HUES48 (cell line): ENCODE data around the gene P2RY8.
"Not testable (repeated sequence)": the region's sequence is repeated elsewhere in the genome, so short reads cannot be mapped to it uniquely, and the experiment has no call there.

Experiments used
- H3K27ac ChIP-seq: one replicate; pipeline ENCODE4 v1.7.0; 2013; ENCODE audit warnings: low read depth, low read length, inconsistent platforms
- H3K27me3 ChIP-seq: 2 replicates; pipeline ENCODE4 v1.6.1; 2013; ENCODE audit warnings: mild to moderate bottlenecking, low read length; ENCODE audit not compliant: control insufficient read depth, insufficient read depth
- H3K36me3 ChIP-seq: 2 replicates; pipeline ENCODE4 v1.6.1; 2013; ENCODE audit warnings: low read length; ENCODE audit not compliant: control insufficient read depth, insufficient read depth
- H3K4me1 ChIP-seq: 2 replicates; pipeline ENCODE4 v1.6.1; 2013; ENCODE audit warnings: mild to moderate bottlenecking, low read length; ENCODE audit not compliant: control insufficient read depth, insufficient read depth
- H3K4me3 ChIP-seq: 2 replicates; pipeline ENCODE4 v1.5.1; 2013; ENCODE audit warnings: mild to moderate bottlenecking, low read depth, low read length
- H3K9ac ChIP-seq: 2 replicates; pipeline ENCODE4 v1.6.1; 2013; ENCODE audit warnings: mild to moderate bottlenecking, low read depth, low read length, moderate library complexity
- H3K9me3 ChIP-seq: 2 replicates; pipeline ENCODE4 v1.6.1; 2013; ENCODE audit warnings: low read length; ENCODE audit not compliant: control insufficient read depth, insufficient read depth

The P2RY8 gene, protein sequence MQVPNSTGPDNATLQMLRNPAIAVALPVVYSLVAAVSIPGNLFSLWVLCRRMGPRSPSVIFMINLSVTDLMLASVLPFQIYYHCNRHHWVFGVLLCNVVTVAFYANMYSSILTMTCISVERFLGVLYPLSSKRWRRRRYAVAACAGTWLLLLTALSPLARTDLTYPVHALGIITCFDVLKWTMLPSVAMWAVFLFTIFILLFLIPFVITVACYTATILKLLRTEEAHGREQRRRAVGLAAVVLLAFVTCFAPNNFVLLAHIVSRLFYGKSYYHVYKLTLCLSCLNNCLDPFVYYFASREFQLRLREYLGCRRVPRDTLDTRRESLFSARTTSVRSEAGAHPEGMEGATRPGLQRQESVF

DNA sequence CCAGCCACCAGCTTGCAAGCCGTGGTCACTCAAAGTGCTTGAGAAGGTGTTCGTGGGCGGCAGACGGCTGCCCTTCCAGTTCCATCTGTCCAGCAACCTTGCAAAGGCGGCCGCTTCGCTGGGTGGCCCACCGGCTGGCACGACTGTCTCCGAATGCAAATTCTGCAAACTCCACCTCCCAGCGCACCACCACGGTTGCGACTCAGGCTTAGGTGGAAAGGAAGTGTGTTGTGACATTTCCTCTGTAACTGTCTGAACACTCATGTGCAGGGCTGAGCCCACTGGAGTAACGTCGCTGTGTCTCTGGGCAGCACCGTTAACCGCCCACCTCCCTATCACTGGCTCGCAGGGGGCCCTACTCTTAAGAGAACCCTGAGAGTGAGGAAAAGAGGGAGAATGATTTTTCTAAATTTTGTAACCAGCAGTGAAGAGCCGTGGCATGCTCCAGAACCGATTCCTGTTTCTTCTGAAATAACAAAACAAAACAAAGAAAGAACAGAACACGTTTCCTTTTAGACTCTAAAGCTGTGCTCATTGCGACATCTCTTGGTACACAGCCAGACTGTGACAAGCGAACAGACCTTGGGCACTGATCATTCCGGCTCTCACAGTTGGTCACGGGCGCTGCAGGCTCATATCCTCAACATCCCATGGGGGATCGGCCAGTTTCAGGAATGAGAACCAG, at the start of gene P2RY8:
TSS of gene P2RY8 (minus strand) at position 155 of the 685 bp plus-strand sequence. CDS start 70,627 bp downstream, outside the sequence.
- no peaks in the 10 kb centered on the region for H3K27me3 ChIP-seq
- H3K36me3 ChIP-seq: no peaks in the 10 kb centered on the region
- no peaks in the 10 kb centered on the region for H3K4me1 ChIP-seq
- no peak within 1 kb of the TSS for H3K4me3 ChIP-seq
- no peak within 1 kb of the TSS for H3K9ac ChIP-seq
- H3K9me3 ChIP-seq: no peaks in the 10 kb centered on the region
- H3K27ac ChIP-seq: no peak within 1 kb of the TSS

DNA sequence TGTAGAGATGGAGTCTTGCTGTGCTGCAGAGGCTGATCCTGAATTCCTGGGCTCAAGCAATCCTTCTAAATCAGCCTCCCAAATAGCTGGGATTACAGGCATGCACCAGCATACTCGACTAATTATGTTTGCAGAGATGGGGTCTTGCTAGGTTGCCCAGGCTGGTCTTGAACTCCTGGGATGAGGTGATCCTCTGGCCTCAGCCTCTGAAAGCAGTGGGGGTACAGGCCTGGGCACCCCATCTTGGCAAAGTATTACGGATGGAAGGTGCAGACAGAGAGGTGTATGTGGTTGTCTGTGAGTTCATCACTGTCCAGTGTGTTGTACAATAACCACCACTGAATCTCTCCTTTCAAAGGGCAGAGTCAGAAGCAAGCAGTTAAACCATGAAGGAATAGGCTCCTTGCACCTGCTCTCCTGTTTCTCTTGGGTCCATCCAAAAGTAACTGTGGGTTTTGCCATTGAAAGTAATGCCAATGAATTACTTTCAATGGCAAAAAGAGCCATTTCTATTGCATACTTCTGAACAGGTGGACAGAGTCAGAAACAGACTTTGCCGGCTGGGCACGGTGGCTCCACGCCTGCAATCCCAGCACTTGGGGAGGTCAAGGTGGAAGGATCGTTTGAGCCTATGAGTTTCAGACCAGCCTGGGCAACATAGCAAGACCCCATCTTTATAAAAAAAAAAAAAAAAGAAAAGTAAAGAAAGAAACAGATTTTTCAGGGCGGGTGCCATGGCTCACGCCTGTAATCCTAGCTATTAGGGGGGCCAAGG, 47.4 kb upstream of the P2RY8 start:
- H3K36me3 ChIP-seq: no peaks in the 10 kb centered on the region
- no peak overlapping the region for H3K9ac ChIP-seq
- H3K4me3 ChIP-seq: no peak overlapping the region
- peaks cover 4% of the 10 kb centered on the region for H3K9me3 ChIP-seq
- H3K27me3 ChIP-seq: no peaks in the 10 kb centered on the region
- H3K4me1 ChIP-seq: no peaks in the 10 kb centered on the region
- no peak overlapping the region for H3K27ac ChIP-seq

DNA sequence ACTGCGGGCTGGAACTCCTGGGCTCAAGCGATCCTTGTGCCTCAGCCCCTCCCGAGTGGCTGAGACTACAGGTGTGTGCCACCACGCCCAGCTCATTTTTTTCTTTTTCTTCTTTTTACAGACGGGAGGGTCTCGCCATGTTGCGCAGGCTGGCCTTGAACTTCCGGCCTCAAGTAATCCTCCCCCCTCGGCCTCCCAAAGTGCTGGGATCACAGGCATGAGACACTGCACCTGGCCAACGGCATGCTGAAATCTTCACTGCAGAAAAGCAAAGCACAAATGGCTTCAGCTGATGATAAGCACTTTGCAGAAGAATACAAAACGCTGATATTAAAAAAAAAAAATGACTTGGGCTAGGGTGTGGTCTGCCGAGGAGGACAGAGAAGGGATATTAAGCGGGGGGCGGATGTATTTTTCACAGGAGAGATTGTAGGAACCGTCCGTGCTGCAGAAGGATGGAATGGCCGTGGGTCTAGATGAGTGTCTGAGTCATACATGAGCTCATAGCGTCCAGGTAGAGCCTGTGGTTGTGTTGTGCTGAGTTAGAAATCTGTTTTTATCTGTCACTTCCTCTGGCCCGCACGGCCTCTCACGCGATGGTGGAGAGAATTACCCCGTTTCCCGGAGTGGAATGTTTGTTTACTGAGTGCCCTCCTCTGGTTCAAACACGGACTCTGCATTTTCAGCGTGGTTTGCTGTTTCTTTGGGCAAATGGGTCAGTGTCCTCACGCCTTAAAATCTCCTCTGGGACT, 45.9 kb upstream of the P2RY8 start:
- Histone ChIP-seq H3K4me3 (no peak overlapping the region), H3K36me3 (no peaks in the 10 kb centered on the region), H3K9ac (no peak overlapping the region), H3K9me3 (peaks cover 4% of the 10 kb centered on the region), H3K27me3 (no peaks in the 10 kb centered on the region), H3K27ac (no peak overlapping the region), H3K4me1 (no peaks in the 10 kb centered on the region)

DNA sequence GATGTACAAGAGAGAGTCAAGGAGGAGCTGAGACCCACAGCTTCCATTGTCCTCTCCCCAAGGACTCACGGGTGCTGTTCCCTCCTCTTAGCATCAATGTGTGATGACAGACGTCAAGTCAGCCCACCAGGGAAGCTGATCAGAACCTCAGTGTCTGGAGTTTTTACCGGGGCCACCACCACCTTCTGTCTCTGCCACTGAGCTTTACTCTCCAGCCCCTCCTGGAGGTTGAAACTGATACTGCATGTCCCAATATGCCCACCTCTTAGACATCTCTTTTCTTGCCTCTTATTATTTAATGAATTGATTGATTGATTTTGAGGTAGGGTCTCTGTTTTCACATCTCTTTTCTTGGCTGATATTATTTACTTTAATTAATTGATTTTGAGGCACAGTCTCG, 44.1 kb upstream of the P2RY8 start:
- H3K27me3 ChIP-seq: no peaks in the 10 kb centered on the region
- no peaks in the 10 kb centered on the region for H3K4me1 ChIP-seq
- H3K27ac ChIP-seq: no peak overlapping the region
- H3K4me3 ChIP-seq: no peak overlapping the region
- H3K9me3 ChIP-seq: peaks cover 4% of the 10 kb centered on the region
- no peaks in the 10 kb centered on the region for H3K36me3 ChIP-seq
- H3K9ac ChIP-seq: no peak overlapping the region

DNA sequence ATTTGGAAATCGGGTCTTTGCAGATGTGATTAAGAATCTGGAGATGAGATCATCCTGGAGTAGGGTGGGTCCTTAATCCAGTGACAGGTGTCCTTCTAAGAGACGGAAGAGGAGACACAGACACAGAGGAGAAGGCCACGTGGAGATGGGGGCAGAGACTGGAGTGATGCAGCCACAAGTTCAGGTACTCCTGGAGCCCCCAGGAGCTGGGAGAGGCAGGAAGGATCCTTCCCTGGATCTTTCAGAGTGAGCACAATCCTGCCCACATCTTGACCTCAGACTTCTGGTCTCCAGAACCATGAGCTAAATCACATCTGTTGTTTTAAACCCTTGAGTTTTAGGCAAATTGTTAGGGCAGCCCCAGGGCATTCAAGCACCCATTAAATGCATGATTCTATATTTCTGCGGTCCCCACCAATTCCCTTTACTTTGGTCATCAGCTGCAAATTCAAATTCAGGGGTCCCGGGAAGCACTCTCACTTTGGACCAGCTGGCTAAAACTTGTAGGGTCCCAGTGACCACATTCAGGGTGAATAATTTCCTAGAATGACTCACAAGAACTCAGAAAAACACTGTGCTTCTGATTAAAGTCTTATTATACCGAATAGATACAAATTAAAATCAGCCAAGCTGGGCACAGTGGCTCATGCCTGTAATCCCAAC, 41.7 kb upstream of the P2RY8 start:
- H3K4me3 ChIP-seq: no peak overlapping the region
- peaks cover 4% of the 10 kb centered on the region for H3K9me3 ChIP-seq
- H3K27me3 ChIP-seq: no peaks in the 10 kb centered on the region
- H3K9ac ChIP-seq: no peak overlapping the region
- H3K4me1 ChIP-seq: no peaks in the 10 kb centered on the region
- H3K36me3 ChIP-seq: no peaks in the 10 kb centered on the region
- H3K27ac ChIP-seq: no peak overlapping the region

DNA sequence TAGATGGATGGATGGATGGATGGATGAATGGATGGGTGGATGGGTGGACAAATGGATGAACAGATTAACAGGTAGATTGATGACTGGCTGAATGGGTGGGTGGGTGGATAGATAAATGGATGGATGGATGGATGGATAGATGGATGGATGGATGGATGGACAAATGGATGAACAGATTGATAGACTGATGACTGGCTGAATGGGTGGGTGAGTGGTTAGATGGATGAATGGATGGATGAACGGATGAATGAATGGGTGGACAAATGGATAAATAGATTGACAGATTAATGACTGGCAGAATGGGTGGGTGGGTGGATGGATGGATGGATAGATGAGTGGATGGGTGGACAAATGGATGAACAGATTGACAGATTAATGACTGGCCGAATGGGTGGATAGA, 40.9 kb upstream of the P2RY8 start:
- no peak overlapping the region for H3K4me3 ChIP-seq
- no peak overlapping the region for H3K27ac ChIP-seq
- no peaks in the 10 kb centered on the region for H3K27me3 ChIP-seq
- H3K9me3 ChIP-seq: peaks cover 4% of the 10 kb centered on the region
- H3K9ac ChIP-seq: no peak overlapping the region
- no peaks in the 10 kb centered on the region for H3K4me1 ChIP-seq
- no peaks in the 10 kb centered on the region for H3K36me3 ChIP-seq

DNA sequence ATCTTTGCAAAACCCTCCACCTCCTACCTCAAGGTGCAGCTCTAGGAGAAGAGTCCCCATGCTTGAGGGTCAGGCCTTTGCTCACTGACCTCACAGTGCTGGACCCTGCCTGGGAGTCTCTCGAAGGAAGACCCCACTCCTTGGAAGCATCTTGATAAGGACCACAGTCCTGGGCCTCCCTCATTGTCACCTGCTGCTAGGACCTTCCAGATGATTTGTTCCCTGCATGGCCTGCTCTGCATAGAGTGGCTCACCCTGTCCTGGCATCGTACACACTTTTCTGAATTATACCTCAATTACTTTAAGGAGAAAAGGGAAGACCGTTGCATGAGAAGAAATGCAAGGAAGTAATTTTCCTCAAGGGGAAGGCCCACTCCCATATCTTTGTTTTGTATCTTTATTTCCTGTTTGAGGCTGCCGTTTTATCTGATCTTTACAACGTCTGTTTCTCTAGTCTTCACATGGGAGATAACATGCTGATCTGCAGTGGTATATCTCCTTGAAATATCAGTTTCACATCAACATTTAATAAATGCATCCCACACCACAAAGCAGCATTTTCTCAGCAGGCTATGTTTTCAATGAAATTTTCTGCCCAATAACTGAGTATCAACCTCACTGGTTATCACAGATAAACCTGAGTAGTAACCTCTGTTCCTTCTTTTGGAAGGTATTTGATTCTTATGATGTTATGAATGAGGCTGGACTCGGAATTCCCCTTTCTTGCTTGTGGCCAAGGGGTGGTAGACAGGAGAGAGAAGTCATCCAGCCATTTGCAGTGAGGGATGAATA, 39.4 kb upstream of the P2RY8 start:
- H3K27ac ChIP-seq: no peak overlapping the region
- H3K27me3 ChIP-seq: no peaks in the 10 kb centered on the region
- no peaks in the 10 kb centered on the region for H3K4me1 ChIP-seq
- H3K9ac ChIP-seq: no peak overlapping the region
- H3K4me3 ChIP-seq: no peak overlapping the region
- H3K36me3 ChIP-seq: no peaks in the 10 kb centered on the region
- peaks cover 4% of the 10 kb centered on the region for H3K9me3 ChIP-seq

DNA sequence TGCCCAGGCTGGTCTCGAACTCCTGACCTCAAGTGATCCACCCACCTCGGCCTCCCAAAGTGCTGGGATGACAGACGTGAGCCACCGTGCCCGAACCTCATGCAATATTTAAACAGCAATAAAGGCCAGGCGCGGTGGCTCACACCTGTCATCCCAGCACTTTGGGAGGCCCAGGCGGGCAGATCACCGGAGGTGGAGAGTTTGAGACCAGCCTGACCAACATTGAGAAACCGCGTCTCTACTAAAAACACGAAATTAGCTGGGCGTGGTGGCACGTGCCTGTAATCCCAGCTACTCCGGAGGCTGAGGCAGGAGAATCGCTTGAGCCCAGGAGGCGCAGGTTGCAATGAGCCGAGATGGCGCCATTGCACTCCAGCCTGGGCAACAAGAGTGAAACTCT, 37.2 kb upstream of the P2RY8 start:
- H3K9me3 ChIP-seq, H3K27ac ChIP-seq, H3K4me1 ChIP-seq, H3K9ac ChIP-seq, H3K27me3 ChIP-seq, H3K4me3 ChIP-seq, H3K36me3 ChIP-seq: not testable (repeated sequence)

DNA sequence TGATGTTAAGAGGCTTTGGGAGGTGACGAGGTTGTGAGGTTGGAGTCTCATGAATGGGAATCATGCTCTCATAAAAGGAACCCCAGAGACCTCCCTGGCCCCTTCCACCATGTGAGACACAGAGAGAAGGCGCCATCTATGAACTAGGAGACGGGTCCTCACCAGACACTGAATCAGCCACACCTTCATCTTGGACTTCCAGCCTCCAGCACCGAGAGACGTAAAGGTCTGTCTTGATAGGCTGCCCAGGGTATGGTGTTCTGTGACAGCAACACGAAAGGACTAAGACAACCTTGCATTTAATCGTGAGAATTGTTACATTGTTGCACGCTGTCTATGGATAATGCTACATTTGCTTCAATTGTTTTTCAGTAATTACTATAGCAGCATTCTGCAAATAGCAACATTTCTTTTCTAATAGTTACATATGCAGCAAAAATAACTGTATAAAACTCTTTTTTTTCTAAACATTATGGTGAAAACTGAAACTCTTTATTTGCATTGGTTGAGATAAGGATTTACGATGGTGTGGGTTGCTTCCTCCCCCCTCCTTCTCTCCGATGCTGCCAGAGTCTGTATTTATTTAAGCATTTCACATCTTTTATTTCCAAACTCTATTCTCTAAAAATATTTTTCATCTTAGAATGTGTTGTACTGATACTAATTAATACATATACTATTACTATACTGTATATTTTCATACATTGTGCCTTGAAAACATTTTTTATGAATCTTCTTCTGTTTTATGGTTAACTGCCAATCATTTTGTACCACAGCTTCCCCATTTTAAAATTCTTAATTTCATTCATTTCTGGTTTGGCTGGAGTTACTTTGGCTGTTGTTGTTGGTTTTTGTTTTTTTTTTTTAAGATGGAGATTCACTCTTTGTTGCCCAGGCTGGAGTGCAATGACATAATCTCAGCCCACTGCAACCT, 28.0 kb upstream of the P2RY8 start:
- Histone ChIP-seq H3K27ac (no peak overlapping the region), H3K4me3 (no peak overlapping the region), H3K9me3 (no peaks in the 10 kb centered on the region), H3K4me1 (no peaks in the 10 kb centered on the region), H3K9ac (no peak overlapping the region), H3K36me3 (no peaks in the 10 kb centered on the region), H3K27me3 (no peaks in the 10 kb centered on the region)
